HG02973 (cell line): ENCODE measurements around the gene PSMD2.

Experiments used
- ATAC-seq: cut with Tn5 transposase; IDR thresholded peaks from one replicate; pipeline ENCODE4 v1.9.1; 2021; ENCODE audit warnings: moderate library complexity; ENCODE audit not compliant: unreplicated experiment

PSMD2 gene

DNA sequence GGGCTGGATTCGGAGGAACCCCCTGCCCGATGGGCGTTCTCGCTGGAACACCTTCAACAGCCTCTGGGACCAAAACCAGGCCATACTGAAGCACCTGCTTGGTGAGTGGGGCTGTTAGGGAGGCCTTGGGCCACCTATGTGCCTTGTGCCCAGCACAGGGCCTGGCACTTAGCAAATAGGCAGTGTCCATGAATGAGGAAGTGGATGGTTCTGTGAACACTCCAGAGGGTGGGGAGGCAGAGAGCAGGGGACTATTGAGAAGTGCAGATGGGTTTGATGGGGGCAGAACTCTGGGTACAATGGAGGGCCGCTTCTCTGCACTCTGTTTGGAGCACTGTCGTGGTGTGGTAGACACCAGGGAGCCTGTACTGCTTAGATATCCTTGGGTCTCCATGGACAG, 21.7 kb upstream of the PSMD2 start:
- no peak for ATAC-seq

DNA sequence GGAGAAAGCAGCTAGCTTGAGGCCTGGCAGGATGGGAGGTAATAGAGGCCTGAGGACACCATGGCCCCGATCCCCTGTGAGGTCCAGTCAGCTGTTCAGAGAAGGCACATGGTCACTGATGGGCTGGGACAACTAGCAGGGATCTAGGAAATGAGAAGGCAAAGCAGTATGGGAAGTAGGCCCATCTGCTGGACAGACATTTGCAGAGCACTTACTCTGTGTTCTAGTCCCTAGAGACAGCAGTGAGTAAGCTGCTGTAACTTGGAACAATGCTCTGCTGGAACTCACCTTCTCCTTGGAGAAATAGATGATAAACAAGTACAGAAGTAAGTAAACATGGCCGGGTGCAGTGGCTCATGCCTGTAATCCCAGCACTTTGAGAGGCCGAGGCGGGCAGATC, 16.1 kb upstream of the PSMD2 start:
- ATAC-seq, result no peak

DNA sequence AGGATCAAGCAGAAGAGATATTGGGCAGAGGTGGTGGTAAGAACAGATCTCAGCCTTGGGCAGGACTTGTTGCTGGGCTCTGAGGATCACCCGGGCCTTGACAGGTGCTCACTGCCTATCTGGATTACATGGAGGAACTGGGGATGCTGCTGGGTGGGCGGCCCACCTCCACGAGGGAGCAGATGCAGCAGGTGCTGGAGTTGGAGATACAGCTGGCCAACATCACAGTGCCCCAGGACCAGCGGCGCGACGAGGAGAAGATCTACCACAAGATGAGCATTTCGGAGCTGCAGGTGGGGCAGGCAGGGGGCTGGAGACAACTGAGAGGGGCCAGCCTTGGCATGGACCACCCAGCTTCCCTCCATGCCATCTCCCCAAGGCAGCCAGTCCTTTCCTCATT, 15.4 kb upstream of the PSMD2 start:
- ATAC-seq, result no peak

DNA sequence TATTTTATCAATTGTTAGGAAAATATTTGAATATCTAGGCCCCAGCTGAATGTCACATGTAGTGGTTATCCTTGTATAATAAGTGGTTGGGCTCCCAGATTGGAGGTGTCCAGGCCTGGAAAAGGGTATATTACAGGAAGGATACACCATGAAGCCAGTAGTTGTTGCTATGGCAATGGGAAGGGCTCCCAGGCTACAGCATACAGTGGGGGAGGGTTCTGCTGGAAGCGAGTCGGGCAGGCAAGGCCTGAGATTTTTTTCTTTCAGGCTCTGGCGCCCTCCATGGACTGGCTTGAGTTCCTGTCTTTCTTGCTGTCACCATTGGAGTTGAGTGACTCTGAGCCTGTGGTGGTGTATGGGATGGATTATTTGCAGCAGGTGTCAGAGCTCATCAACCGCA, 14.3 kb upstream of the PSMD2 start:
- ATAC-seq, result no peak

DNA sequence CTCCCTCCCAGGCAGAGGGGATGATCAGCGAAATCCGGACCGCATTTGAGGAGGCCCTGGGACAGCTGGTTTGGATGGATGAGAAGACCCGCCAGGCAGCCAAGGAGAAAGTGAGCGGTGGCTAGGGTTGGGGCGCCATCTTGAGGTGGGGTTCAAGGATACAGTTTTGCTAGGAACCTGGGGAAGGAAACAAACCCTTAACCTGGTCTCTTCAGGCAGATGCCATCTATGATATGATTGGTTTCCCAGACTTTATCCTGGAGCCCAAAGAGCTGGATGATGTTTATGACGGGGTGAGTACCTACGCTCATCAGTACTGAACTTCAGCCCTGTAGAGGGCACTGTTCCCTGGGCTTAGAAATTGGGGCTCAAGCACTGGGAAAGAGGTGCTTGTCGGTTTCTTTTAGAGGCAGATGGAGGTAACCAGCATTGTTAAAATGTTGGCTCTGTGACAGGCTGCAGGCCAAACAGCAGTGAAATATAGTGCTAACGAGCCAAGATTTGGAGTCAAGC, 9.6 kb upstream of the PSMD2 start:
- ATAC-seq, result no peak

DNA sequence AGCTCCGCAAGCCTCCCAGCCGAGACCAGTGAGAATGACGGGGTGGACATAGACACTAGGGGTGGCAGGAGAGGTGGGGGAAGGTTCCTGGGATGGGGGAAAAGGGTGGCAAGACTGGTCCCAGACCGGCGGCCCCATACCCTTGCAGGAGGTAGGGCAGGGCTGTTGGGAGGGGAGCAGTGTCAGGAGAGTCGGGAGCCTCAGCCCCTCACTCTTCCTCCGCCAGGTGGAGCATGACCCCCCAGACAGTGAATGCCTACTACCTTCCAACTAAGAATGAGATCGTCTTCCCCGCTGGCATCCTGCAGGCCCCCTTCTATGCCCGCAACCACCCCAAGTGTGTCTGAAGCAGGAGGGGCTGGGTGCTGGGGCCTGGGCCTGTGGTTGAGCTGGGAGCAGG, 8.7 kb upstream of the PSMD2 start:
- ATAC-seq, result no peak

DNA sequence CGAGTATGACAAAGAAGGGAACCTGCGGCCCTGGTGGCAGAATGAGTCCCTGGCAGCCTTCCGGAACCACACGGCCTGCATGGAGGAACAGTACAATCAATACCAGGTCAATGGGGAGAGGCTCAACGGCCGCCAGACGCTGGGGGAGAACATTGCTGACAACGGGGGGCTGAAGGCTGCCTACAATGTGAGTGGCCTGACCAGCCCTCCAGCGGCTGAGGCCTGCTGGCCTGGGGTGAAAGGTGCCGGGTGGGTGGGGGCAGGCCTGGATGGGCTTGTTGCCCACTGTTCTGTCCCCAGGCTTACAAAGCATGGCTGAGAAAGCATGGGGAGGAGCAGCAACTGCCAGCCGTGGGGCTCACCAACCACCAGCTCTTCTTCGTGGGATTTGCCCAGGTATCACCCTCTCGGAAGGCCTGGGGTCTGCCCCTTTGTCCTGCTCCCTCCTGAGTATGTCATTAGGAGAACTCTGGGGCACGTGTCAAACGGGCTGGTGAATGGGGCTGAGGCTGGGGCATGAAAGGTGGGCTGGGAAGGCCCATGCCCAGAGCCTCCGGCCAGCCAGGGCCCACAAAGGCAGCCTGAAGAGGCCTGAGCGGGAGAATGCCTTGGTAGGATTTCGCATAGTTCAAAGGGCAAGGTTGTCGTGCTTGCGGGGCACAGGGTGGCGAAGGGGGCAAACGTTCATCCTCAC, 7.8 kb upstream of the PSMD2 start:
- no peak for ATAC-seq

DNA sequence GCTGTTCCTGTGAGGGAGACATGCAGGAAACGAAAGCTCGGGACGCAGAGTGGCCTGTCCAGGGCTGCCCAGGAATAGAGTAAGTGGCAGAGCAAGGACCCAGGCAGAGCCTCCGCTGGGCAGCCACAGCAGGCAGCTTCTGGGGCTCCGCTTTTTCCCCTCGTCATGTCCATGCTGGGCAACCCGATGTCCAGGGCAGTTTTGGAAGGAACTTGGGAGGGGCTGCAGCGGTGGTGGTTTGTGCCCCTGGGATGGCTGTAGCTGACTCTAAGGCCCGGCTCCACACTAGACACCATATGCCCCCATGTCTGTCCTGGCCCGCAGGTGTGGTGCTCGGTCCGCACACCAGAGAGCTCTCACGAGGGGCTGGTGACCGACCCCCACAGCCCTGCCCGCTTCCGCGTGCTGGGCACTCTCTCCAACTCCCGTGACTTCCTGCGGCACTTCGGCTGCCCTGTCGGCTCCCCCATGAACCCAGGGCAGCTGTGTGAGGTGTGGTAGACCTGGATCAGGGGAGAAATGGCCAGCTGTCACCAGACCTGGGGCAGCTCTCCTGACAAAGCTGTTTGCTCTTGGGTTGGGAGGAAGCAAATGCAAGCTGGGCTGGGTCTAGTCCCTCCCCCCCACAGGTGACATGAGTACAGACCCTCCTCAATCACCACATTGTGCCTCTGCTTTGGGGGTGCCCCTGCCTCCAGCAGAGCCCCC, 7.1 kb upstream of the PSMD2 start:
- no peak for ATAC-seq

DNA sequence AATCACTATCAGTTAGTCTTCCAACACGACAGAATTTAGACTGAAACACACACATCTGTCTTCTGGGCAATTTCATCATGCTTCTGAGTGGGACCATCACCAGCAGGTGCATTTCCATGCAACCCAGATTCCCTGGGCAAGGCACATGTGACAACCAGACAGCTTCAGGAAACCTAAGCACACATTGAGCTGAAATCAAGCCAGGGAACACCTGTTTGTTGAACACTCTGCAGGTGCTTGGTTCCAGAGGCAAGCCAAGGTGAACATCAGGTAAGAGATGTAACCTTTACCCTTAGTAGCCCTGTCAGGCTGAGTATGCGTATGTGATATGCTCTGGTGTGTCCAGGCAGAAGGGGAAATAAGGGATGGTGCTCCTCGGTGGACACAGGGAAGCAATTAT, 3.3 kb upstream of the PSMD2 start:
- ATAC-seq, result no peak

DNA sequence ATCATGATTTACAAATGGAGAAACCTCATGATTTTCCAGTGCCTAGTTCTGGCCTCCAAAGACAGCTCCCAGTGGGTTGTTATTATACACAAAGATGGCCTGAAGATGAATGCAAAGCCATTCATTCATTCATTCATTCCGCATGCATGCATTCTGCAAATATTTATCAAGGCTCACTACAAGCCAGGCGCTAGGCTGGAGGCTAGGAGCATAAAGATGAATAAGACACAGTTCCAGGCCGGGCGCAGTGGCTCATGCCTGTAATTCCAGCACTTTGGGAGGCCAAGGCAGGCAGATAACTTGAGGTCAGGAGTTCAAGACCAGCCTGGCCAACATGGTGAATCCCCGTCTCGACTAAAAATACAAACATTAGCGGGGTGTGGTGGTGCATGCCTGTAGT, 2.4 kb upstream of the PSMD2 start:
- ATAC-seq, result no peak

DNA sequence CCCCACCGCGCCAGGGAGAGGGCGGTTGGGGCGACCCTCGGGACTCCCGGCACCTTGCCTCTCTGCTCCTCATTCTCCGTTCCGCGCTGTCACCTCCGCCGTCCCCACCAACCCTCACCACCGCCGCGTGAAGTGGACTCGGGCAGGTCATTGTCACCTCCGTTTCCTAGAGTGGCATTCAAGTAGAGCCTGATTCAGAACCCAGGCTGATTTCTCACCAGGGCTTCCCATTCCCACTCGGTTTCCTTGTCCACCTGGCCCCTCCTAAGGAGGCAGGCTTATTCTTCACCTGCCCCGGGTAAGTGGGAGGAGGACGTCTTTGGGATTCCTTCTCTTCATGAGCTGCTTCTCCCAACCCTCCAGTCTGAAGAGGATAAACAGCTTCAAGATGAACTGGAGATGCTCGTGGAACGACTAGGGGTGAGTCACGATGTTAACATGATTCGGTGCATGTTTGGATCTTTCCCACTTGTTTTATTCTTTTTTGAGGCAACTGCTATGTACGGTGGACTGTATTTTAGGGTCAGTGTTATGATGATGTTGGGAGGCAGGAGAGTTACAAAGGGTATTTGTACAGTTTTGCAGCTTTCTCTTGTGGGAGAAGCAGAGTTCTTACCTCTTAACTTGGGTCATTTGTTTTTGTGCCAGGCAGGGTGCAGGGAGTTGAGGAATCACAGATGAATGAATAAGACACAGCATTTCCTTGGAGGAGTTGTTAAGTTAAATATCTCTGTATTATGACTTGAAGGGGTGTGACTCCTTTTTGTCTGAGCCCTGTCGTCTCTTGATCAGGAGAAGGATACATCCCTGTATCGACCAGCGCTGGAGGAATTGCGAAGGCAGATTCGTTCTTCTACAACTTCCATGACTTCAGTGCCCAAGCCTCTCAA, 692 bp downstream of the PSMD2 start:
- no peak for ATAC-seq

DNA sequence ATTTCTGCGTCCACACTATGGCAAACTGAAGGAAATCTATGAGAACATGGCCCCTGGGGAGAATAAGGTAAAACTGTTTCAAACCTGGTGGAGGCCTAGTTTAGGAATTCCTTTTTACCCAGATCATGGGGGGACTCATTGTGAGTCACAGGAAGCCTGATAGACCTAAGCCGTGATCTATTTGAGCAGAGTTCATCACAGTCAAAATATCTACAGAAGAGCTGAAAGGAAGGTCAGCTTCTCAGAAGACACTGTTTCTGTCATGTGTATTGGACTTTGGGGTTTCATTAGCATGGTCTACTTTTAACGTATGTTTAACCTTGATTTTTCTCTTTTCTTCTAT, 1.3 kb downstream of the PSMD2 start:
- no peak for ATAC-seq

DNA sequence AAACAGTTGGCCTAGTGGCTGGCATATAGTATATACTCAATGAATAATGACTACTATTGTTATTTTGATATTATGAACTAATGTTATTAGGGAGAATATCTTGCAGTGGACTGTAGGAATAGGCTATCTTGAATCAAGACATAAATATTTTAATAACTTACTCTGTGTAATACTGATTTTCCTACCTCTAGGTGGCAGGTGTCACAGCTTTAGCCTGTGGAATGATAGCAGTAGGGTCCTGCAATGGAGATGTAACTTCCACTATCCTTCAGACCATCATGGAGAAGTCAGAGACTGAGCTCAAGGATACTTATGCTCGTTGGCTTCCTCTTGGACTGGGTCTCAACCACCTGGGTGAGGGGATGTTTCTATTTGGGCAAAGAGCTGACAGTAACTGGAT, 6.5 kb downstream of the PSMD2 start:
- ATAC-seq, result no peak

DNA sequence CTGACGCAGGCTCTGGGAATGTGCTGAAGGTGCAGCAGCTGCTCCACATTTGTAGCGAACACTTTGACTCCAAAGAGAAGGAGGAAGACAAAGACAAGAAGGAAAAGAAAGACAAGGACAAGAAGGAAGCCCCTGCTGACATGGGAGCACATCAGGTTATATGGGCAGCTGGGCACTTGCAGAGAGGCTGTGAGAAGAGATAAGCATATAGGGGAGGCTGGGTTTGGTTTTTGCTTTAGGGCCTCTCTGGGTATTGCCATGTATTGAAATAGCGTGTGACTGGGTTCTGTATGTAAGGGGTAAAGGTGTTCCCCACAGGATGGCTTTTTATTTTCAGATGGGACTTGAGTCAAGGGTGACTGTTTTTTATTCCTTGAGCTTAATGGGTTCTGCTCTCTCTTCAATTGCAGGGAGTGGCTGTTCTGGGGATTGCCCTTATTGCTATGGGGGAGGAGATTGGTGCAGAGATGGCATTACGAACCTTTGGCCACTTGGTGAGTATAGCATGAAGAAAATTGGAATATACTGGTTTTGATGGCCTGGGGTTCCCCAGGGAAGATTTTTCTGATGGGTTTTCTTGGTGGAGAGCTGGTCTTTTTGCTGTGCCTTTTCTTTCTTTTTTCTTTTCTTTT, 7.4 kb downstream of the PSMD2 start:
- ATAC-seq, result no peak

DNA sequence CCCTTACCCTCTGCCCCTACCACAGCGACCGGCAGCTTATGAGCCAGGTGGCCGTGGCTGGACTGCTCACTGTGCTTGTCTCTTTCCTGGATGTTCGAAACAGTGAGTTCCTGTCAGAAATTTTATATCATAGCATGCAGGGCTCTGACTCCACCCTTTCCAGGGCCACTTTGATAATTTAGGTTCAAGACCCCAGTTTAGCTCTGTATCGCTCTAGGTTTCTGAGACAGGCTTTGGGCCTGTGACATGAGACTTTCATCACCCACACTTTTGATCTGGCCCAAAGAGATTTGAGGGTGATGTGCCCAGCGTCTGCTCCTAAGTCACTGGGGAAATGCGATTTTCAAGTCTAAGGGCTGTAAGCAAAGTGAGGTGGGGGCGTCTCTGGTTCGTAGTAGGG, 8.9 kb downstream of the PSMD2 start:
- no peak for ATAC-seq

DNA sequence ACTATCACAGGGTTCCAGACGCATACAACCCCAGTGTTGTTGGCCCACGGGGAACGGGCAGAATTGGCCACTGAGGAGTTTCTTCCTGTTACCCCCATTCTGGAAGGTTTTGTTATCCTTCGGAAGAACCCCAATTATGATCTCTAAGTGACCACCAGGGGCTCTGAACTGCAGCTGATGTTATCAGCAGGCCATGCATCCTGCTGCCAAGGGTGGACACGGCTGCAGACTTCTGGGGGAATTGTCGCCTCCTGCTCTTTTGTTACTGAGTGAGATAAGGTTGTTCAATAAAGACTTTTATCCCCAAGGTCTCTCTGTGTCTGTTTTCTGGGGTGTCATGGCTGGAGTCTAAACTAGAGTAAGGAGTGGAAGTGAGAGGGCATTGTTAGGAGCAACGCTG, 9.7 kb downstream of the PSMD2 start:
- no peak for ATAC-seq

DNA sequence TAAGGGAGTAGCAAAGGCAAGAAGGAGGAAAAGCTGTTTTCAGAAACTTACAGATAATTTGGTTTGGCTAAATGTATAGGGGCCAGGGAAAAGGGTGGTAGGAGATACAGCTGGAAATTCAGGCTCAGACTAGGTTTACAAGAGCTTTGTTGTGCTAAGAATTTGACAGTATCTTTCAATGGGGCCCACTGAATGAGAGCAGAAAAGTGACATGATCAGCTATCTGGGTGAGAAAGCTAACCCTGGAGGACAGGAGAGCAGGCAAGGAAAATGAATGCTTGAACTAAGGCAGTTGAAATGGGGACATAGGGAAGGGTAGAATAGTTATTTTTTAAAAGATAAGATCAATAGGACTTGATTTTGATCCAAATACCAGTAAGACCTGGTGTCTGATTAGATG, 12.6 kb downstream of the PSMD2 start:
- no peak for ATAC-seq

DNA sequence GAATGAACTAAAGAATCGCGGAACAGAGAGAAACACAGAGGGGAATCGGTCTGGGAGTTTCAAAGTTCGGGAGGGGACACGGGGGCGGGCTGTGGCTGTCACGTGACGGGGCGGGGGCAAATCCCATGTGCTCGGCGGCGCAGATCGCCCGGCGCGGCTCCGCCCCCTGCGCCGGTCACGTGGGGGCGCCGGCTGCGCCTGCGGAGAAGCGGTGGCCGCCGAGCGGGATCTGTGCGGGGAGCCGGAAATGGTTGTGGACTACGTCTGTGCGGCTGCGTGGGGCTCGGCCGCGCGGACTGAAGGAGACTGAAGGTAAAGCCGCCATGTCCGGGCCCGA, 15.3 kb downstream of the PSMD2 start, which contains the start of gene EIF4G1:
Gene EIF4G1 (plus strand): TSS at position 244 of the 337 bp plus-strand sequence. CDS start 1,191 bp downstream, outside the sequence.
- peak; percentile 78 for ATAC-seq

DNA sequence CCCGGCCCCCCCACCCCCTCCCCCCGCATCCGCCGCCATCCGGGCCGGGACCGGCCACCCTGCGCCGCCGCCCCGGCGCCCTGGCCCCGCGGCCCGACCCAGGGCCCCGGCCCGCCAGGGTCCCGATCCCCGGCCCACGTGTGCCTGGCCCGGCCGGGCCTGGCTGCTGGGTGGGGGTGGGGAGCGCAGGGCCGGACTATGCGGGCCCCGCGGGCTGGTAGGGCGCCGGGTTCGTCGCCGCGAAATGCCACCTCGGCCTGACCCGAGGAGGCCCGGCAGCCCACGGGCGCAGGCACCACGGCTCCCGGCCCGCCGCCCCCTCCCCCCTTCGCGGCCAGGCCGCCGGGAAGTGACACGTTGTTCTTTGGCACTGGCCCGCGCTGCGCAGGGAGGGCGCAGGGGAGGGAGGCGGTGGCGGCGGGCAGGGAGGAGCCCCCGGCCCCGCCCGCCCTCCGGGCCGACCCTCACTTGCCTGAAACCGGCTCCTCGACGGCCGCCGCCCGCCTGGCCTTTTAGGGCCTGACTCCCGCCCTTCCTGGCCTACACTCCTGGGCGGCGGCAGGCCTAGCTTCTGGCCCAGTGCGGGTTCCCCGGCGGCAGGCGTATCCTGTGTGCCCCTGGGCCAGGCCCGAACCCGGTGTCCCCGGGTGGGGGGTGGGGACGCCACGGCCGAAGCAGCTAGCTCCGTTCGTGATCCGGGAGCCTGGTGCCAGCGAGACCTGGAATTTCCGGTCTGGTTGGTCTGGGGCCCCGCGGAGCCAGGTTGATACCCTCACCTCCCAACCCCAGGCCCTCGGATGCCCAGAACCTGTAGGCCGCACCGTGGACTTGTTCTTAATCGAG, 15.9 kb downstream of the PSMD2 start:
- ATAC-seq, result peak; percentile 39

DNA sequence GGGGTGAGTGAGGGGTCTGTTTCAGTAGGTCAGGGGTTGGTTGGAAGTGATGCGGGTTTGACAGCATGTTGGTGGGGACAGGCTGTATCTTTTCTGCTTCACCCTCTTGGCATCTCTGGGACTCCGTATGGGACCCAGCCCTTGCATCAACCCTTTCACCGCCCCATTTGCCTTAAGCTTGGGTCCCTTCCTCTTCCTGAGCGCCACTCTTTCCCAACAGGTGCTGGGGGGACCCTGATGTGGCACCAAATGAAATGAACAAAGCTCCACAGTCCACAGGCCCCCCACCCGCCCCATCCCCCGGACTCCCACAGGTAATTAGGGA, 16.5 kb downstream of the PSMD2 start:
- no peak for ATAC-seq
